NB4 (cell line): ENCODE data around the gene EGR1.

Experiments
- MAX ChIP-seq: IDR thresholded peaks from 2 replicates; pipeline ENCODE4 v1.6.1; 2011; ENCODE audit warnings: low read depth, low read length
- MYC ChIP-seq: IDR thresholded peaks from 2 replicates; pipeline ENCODE4 v1.6.1; 2011; ENCODE audit warnings: low read depth, low read length
- POLR2A ChIP-seq: IDR thresholded peaks from 2 replicates; pipeline ENCODE4 v1.6.1; 2011; ENCODE audit warnings: mild to moderate bottlenecking; ENCODE audit not compliant: insufficient read length; ENCODE audit errors: extremely low read depth
- TF ChIP-seq, protein P1 (sequence below): IDR thresholded peaks from one replicate; pipeline ENCODE4 v1.5.1; 2012; ENCODE audit warnings: low read depth, low read length

- TF ChIP-seq MAX = no peak
- TF ChIP-seq, protein P1, sequence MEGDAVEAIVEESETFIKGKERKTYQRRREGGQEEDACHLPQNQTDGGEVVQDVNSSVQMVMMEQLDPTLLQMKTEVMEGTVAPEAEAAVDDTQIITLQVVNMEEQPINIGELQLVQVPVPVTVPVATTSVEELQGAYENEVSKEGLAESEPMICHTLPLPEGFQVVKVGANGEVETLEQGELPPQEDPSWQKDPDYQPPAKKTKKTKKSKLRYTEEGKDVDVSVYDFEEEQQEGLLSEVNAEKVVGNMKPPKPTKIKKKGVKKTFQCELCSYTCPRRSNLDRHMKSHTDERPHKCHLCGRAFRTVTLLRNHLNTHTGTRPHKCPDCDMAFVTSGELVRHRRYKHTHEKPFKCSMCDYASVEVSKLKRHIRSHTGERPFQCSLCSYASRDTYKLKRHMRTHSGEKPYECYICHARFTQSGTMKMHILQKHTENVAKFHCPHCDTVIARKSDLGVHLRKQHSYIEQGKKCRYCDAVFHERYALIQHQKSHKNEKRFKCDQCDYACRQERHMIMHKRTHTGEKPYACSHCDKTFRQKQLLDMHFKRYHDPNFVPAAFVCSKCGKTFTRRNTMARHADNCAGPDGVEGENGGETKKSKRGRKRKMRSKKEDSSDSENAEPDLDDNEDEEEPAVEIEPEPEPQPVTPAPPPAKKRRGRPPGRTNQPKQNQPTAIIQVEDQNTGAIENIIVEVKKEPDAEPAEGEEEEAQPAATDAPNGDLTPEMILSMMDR = no peak
- no peak for TF ChIP-seq POLR2A
- TF ChIP-seq MYC = no peak
These were observed 37.2 kb downstream of the EGR1 start for GRCh38 chr5:138502521-138502920.
